HUDEP-2 (cell line): ENCODE data around the gene FOXN3.
"Not testable (repeated sequence)": the region's sequence is repeated elsewhere in the genome, so short reads cannot be mapped to it uniquely, and the experiment has no call there.

Source experiments
- DNase-seq, 76 experiments: peaks; one replicate each; lab custom pipeline; 2025; ENCODE audit not compliant: unreplicated experiment in 76 of 76; lab: John Stamatoyannopoulos, UW

The FOXN3 gene

DNA sequence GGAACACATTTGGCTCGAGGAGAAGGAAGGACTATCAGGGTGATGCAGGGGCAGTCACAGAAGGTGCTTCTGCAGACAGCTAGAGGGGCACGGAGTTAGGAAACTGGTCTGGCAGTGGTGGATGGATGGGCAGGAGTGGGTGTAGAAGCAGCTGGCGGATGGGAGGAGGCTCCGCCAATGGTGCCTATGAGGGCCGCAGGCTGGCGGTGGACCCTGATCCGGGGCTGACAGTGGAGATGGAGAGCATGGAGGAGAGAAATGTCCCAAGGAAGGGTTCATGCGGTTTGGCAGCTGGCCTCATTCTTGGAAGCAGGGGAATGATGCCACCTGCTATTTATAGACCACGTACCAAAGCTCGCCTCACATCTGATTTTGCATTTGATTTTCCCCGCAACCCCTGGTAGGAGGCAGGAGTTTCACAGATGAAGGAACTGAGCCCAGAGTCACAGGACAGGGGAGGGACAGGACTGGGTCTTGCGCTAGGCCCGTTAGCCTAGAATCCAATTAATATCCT is 237.1 kb downstream of the FOXN3 start:
- DNase-seq = no peak

DNA sequence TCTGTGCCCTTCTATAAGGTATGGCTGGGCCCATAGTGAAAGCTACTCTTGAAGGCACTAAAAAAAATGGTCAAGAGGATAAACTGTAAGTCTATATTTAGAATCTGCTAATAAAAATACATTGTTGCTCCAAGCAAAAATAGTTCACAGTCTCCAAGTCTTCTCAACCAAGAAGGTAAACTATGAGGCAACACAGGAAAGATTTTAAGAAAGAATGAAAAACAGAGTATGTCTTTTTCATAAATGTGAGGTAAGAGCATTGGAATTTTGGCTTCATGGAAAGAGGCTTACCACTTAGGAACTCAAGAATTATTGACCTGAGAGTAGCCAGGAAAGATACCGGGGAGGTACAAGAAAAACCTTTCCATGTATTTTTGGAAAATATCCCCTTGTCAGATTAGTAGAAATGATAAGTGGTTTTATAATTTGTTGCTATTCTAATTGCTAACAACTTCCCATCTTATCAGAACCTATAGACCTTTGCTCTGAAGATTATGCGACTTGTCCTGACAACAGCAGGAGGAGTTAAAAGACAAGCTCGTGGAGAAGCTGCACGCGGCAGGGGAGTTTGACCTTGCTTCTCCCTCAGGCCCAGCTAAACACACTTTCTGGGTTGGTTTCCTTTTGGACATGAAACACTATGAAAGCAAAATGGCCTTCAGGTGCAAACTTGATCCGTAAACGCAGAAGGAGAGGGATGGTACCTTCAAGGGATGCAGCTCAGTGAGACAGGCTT is 238.1 kb downstream of the FOXN3 start:
- no peak for DNase-seq

DNA sequence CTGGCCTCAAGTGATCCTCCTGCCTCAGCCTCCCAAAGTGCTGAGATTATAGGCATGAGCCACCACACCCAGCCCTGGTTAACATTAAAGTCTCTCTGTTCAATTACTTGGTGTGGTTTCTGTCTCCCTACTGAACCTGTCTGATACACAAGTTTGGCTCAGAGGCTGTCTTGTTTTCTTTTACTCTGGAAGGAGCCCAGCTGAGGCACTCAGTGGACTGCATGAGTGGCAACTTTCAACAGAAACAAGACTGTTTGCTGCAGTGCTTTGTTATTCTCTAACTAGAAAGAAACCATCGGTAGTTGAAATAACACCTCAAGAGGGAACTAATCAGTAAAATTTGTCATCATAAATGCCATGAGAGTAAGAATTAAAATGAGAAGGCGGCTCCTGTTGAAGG is 238.7 kb downstream of the FOXN3 start:
- DNase-seq = no peak

DNA sequence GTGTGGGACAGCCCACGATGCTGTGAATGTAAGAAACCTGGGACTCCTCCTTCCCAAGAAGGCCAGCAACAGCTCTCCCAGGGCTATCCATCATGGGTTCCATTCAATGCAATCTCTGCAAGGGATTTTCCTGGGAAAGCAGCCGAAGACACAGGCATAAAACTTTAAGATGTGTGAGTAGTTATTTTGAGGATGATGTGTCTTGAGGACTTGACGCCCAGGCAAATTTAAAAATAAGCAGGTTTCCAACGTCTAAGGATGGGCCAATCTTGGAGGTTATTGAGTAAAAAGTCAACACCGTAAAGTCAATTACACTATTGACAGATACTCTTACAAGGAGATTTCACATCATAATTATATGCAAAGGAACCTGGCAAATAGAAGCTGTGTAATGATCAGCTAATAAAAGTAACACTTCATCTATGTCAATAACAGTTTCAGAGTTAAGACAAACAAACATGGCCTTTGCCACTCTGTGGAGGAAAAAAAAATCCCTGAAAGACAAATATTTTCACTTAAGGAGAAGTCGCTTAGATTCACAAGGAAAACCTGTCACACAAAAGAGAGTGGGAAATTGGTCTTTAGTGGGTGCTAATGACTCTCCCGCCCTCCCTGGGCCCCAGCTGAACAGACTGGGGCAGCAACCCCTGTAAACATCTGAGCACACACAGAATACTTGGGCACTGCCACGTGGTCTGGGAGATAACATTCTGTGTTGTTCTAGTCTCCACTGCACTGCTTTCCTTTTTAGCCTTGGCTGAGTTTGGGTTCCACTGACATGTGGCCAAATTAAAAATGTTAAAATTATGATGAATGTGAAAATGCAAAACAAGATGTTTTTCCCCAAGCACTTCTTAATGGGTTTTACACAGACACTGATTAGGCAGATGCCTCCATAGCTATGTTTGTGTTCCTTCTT is 240.9 kb downstream of the FOXN3 start:
- peak in 2 of 76 experiments; percentile 2 to 5 for DNase-seq

DNA sequence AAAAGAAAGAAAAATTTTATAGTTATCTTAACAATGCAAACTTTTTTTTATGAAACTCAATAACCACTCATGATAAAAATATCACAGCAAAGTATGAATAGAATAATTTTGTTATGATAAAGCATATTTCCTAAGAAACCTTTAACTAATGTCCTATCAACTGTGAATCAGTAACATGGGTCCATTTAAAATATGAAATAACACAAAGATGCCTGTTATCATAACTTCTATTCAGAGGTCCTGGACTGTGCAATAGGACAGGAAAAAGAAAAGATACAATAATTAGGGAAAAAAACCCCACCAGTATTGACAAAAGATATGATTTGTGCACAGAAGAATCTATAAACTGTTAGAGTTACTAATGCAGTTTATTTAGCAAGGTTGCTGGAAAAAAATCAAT is 245.4 kb downstream of the FOXN3 start:
- no peak for DNase-seq

DNA sequence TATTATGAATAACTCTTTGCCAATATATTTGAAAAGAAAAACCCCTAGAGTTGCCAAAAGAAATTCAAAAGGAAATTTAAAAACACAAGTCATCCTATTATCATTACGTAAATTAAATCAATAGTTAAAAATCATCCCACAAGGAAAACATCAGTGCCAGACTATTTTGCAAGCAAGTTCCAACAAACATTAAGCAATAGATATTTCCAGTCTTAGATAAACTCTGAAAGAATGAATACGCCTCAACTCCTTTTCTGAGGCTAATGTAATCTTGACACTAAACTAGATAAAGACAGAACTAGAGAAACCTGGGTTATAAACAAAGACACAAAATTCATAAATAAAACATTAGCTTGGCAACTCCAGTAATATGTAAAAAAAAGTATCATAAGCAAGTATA is 245.9 kb downstream of the FOXN3 start:
- no peak for DNase-seq

DNA sequence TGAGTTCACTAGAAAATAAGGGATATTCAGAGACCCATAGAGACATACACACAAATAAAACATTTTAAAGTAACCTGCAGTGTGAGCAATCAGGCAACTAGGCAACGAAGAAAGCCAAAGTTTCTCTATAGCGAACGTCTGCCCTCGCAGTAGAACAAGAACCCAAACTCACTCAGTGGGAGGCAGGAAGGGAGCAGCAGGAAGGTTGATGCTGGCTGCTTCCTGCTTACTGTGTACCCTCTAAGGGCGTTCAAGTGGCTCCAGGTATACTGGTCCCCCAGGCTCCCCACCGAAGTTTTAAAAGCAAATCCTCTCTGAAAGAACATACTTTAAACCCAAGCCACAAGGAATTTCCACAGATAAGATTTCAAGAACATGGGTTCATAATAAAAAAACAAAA is 249.3 kb downstream of the FOXN3 start:
- DNase-seq = no peak

DNA sequence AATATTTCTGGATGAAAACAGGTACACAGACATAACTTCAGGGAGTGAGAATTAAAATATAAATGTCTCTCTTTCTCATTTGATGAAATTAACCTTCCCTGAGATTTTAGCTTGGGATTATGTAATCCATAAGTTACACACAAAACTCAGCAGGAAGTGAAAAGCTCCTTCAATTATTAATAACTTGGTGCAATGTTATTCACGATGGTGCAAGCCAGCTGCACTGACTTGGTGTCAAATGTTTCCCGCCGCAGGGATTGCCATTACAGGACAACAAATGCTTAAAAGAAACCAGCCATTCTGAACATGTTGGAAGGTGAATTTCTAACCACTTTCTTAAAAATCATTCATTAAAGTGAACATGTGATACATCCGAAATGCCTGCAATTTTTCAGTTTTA is 250.4 kb downstream of the FOXN3 start:
- no peak for DNase-seq

DNA sequence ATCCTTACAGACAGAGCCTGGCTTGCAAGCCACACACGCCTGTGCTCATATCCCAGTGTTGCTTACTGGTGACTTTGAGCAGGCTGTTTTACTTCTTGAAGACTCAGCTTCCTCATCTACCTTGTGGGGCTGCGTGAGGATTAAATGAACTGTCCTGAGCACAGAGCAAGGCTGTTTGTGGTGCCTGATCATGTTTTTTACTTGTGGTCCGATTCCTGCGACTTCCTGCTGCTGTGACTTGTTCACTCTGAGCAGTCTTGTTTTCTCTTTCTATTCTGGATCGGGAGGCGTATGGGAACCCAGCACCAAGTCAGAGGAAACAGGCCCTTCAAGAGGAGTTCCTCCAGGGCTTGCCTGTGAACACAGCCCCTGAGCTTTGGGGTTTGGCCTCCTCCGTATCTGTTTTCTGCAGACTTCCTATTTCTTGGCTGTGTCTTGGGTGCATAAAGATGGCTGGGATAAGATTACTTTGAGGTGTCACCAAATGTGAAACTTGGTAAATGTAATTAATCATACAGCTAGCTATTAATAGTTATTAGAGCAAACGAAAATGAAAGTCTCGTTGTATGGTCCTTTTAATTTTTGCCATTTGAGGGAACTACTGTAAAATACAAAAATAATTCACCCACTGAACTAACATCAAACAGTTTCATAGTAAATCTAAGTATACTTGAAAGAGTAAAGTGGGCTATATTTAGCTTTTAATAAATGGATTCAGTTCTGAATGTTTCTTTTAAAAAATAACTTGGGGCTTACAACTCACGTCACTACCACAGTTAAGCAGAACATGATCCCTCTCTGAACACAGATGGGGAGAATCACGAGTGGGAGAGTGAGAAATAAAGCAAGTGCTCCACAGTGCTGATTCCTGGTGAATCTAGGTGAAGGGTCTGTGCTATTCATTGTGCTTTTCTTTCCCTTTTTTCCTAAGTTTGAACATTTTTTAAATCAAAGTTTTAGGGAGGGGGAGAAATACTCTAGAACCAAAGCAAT is 251.5 kb downstream of the FOXN3 start:
- DNase-seq = peak in 74 of 76 experiments; percentile 8 to 88 (median 58)

DNA sequence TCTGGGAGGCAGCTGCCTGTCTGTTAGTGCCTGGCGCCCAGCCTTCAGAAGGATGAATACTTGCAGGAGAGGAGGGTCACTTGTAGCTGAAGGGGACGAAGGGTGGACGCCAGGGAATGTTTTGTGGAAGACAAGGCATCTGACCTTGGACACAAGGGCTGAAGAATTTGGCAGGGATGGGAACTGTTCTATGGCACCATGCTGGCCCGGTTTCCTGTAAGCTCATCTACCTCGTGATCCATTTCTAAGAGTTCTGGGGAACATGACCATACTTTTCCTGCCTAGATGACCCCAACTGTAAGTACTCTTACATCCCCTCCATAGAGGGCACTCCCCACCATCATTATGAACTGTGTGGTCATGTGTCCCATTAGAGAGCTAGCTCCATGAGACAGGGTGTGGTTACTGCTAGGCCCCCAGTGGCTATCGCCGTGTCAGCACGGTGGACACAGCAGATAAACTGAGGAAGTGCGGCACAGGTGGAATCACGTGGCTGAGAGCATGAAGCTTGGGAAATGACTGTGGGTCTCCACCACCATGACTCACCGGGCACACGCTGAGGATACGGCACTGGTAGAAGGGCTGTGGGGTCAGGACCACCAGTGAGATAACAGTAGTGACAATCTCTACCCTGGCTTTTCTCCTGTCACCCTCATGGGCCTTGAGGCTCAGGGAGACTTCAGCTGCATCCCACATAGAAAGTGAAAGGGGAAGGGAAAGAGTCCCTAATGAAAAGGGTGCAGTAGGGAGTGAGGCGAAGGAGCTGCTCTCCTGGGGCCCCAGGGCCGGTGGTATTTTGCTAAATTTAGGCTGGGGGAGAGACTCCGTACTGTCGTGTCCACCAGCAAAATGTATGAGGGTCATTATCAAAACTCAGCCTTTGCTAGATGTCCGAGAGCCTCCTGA is 252.6 kb downstream of the FOXN3 start:
- DNase-seq = peak in 9 of 76 experiments; percentile 5 to 39 (median 14)

DNA sequence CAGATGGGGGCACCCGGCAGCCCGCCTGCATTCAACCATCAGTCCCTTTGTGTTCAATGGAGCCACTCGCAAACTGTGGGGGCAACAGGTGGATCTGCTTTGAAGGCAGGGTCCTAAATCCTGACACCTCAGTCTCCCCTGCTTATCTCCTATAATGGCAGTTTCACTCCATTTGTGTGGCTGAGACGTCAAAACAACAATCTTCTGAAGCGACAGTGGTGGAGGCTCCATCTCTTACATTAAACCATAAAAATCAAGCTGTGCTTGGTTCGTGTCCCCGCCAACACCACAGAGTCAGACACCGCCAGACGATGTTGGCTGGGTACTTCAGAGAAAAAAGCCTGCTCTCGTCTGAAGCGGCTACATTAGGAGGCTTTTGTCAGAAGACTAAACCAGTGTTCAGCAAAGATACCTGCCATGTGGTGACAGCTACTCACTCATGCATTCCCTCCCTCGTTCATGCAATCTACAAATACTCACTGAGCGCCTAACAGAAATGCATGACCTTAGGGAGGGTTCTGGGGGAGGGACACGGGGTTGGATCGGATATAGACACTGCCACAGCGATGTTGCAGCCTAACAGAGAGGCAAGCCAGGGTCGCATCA is 253.9 kb downstream of the FOXN3 start:
- DNase-seq = no peak

DNA sequence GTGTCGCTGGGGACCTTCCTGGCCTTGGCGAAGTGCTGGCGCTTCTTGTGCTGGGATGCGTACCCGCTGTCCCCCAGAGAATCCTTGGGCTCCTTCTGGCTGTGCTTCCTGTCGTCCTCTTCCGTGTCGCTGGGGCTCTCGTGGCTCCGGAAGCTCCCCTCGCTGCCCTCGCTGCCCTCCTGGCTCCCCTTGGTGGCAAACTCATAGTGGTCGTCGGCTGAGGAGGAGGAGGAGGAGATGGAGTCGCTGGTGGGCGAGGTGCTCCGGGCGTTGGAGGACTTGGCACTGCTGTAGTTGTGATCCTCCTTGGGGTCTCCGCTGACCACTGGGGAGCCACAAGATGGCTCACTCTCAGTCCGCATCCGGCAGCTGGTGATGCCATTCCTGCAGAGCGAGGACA is 254.4 kb downstream of the FOXN3 start:
- no peak for DNase-seq

DNA sequence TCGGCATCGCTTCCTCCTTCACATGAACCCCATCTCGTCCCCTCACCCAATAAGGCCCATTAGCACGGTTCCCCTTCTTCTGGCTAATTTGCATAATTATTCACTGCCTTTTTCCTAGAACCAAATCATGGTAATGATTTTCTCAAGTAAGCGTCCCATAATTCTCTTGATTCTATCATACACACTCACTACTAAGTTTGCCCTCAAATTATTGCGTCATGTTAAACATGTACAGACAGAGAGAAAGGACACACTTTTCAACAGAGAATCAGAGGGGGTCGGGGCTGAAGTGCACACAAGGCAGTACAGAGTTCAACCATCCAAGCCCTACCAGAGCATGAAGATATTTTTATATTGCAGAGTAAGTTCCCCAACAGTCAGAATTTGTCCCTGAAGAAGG is 256.6 kb downstream of the FOXN3 start:
- no peak for DNase-seq

DNA sequence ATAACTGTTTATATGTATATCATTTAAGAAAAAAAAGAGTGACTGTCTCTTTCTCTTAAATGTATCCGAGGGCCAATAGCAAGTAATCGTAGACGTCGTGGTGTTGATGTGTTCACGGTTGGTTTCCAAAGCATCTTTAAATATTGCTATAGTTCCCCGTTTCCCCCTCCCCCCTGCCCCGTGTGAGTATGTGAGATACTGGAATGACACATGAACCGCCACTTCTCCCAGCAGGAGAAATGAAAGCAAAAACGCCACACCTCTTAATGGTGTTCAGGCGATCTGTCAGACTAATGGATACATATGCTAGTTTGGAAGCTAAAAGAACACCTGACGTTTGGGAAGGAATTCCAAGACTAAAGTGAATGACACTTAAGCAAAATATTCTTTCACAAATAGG is 258.3 kb downstream of the FOXN3 start:
- no peak for DNase-seq

DNA sequence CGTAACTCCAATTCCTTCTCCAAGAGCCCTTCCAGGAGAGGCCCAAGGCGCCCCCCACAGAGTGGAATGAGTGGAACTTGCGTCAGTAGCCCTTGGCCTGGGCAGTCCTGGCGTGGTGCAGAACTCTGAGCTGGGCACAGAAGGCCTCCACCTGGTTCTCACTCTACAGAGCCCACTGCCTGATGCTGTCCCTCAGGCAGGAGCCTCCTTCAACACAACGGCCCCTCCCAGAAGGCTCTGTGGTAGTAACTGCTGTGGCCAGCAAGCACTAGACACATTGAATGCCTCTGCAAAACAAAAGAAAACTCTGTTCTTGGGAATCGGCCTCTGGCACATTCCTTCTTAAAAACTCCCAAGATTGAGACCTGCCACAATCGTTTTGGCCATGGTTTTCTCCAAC is 258.9 kb downstream of the FOXN3 start:
- DNase-seq = not testable (repeated sequence)

DNA sequence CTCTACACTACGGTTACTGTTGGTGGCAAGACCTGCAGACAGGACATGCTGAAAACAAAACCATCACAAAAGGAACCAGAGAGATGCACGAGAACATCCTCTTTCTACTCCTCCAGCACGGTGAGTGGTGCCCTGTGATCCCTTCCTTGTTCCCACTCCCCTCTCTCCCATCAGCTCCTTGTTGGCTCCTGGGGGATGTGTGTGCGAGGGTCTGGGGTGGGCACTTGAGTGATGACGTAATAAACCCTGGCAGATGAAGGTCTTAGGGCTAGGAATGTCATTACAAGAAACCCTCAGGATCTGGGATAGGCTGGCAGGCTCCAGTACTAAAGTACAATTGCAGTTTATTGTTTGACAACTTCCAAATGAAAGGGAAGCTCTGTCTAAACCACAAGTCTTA is 261.5 kb downstream of the FOXN3 start:
- no peak for DNase-seq

DNA sequence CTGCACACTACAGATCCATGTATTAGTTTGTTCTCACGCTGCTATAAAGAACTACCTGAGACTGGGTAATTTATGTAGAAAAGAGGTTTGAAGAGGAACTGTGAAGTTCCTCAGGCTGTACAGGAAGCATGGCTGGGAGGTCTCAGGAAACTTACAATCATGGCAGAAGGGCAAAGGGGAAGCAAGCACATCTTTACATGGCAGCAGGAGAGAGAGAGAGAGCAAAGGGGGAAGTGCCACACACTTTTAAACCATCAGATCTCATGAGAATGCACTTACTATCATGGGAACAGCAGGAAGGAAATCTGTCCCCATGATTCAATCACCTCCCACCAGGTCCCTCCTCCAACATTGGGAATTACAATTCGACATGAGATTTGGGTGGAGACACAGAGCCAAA is 265.3 kb downstream of the FOXN3 start:
- DNase-seq = not testable (repeated sequence)

DNA sequence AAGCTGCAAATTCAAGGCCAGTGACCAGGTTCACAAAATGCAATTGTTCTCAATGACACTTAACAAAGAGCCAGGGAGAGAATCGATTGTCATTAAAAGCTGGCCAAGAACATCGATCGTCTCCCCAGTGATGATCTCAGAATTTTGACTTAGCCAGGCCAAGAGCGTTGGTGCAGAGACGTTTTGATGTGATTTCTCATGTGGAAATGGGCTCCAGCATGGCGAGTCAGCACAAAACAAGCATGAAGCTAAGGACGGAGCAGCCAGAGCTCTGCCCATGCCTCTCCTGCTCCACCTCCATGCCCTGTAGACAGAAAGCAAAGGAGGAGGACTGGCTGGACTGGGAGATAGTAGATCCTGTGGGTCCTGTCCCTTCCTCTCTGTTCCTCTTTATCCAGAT is 270.8 kb downstream of the FOXN3 start:
- no peak for DNase-seq

DNA sequence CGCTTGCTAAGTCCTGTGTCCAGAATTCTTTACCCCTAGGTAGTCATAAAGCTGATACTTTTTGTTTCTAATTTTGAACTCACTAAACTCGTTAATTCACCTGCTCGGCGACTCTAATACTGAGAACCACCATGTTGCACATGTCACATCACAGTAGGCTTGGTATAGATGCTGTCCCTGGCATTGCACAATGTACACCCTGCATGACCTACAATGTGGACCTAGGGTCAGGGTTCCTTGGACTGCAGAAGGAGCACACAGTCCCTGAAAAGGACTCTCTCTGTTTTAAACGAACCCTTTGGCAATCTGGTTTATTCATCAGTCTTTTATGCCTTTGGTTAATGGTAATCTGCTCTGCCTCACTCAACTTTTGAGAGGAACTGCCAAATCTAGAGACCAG is 272.4 kb downstream of the FOXN3 start:
- no peak for DNase-seq
